HepG2 (cell line): ENCODE data around the gene ZNF276. TPM values are rescaled to one million over a fixed set of nuclear protein-coding genes. Genes with fewer than 3 reads are reported as not detected.

ENCODE experiments used
- ATAC-seq: fragments of 200-7000 bp; cut with Tn5 transposase; 3 replicates; pipeline ENCODE4 v1.9.1; 2020; ENCODE audit warnings: mild to moderate bottlenecking, moderate library complexity
- BruUV-seq: library from RNA; stranded (reverse); fragments of 400-500 nt; replicated peaks from 2 replicates; lab custom pipeline; 2021; lab: Mats Ljungman, UMichigan
- CTCF ChIA-PET: fragments of 300-600 bp; formaldehyde crosslinking; extraction: SDS; loops from one replicate; lab custom pipeline; 2021; ENCODE audit warnings: low total read pairs, inconsistent platforms, low intra/inter-chr PET ratio; lab: Yijun Ruan, JAX
- POLR2A ChIA-PET: fragments of 350-600 bp; sonication (Branson Sonifier 250); formaldehyde crosslinking; loops from one replicate; lab custom pipeline; 2020; ENCODE audit warnings: antibody characterized with exemption, inconsistent platforms; lab: Yijun Ruan, JAX
- DNase-seq: peaks from one replicate; pipeline ENCODE4 v3.0.0-alpha.2; 2015; ENCODE audit warnings: low spot score
- FAIRE-seq: peaks from 3 replicates; lab custom pipeline; 2011; peaks lifted over from hg19 to GRCh38; lab: Jason Lieb, UNC
- H2AFZ ChIP-seq: one replicate; pipeline ENCODE4 v1.6.1; 2011; ENCODE audit warnings: low read length, inconsistent platforms
- H3K27ac ChIP-seq: fragments of 300-600 bp; 3 replicates; pipeline ENCODE4 v1.8.0; 2011; ENCODE audit warnings: mixed run types, mild to moderate bottlenecking, mixed read lengths, low read length, inconsistent platforms; ENCODE audit not compliant: insufficient read depth; ENCODE audit errors: extremely low read length
- H3K27me3 ChIP-seq, 2 experiments: fragments of 200-600 bp in 1 of 2; 2 replicates in 1 of 2; 3 replicates in 1 of 2; pipeline versions ENCODE4 v1.6.0 to v1.8.0; 2011; ENCODE audit warnings: low read length in 2 of 2, mild to moderate bottlenecking in 2 of 2, moderate library complexity in 2 of 2, inconsistent platforms in 1 of 2; ENCODE audit not compliant: insufficient read depth in 2 of 2, control insufficient read depth in 1 of 2
- H3K36me3 ChIP-seq, 2 experiments: fragments of 200-600 bp in 1 of 2; replicated peaks in 1 of 2; 2 replicates in 1 of 2; 3 replicates in 1 of 2; pipeline versions ENCODE4 v1.5.1 to v1.8.0; 2011; ENCODE audit warnings: low read length in 2 of 2, inconsistent platforms in 1 of 2; ENCODE audit not compliant: insufficient read depth in 2 of 2, control insufficient read depth in 1 of 2
- H3K4me1 ChIP-seq: 2 replicates; pipeline ENCODE4 v1.5.1; 2012; ENCODE audit warnings: low read length, inconsistent platforms; ENCODE audit not compliant: insufficient read depth
- H3K4me2 ChIP-seq: 2 replicates; pipeline ENCODE4 v1.6.0; 2011; ENCODE audit warnings: low read depth, low read length, inconsistent platforms
- H3K4me3 ChIP-seq, 3 experiments: fragments of 200-600 bp in 1 of 3; sonication (generic), shearing (Covaris generic) in 1 of 3; replicated peaks in 1 of 3; 2 replicates each; pipeline ENCODE4 v1.5.1; 2011 to 2016; ENCODE audit warnings: low read length in 3 of 3, inconsistent platforms in 2 of 3, low read depth in 2 of 3, mild to moderate bottlenecking in 2 of 3, control low read depth in 1 of 3, mixed read lengths in 1 of 3; ENCODE audit not compliant: insufficient read depth in 1 of 3
- H3K79me2 ChIP-seq: one replicate; pipeline ENCODE4 v1.6.1; 2011; ENCODE audit warnings: low read length, inconsistent platforms; ENCODE audit not compliant: insufficient read depth
- H3K9ac ChIP-seq: 2 replicates; pipeline ENCODE4 v1.6.0; 2011; ENCODE audit warnings: mild to moderate bottlenecking, low read depth, low read length, inconsistent platforms; ENCODE audit not compliant: insufficient read depth
- H3K9me3 ChIP-seq: 2 replicates; pipeline ENCODE4 v1.5.1; 2012; ENCODE audit warnings: mild to moderate bottlenecking, low read length
- H4K20me1 ChIP-seq: 2 replicates; pipeline ENCODE4 v1.6.0; 2011; ENCODE audit warnings: inconsistent platforms, mild to moderate bottlenecking, low read length, moderate library complexity; ENCODE audit not compliant: insufficient read depth
- ESRRA ChIP-seq: sonication (generic); formaldehyde crosslinking; IDR thresholded peaks from 2 replicates; pipeline ENCODE4 v1.5.1; 2020; ENCODE audit warnings: mild to moderate bottlenecking, low read depth, missing genetic modification reagents
- ETV5 ChIP-seq: IDR thresholded peaks from 2 replicates; pipeline ENCODE4 v1.6.1; 2018; ENCODE audit warnings: missing biosample characterization, missing genetic modification reagents, inconsistent platforms, borderline replicate concordance
- GABPB1 ChIP-seq: IDR thresholded peaks from 2 replicates; pipeline ENCODE4 v1.6.1; 2016; ENCODE audit warnings: mild to moderate bottlenecking, missing genetic modification reagents, moderate library complexity, missing compliant biosample characterization
- HOXA3 ChIP-seq: sonication (generic); formaldehyde crosslinking; IDR thresholded peaks from 2 replicates; pipeline ENCODE4 v1.5.0; 2020; ENCODE audit warnings: missing genetic modification reagents
- IRX3 ChIP-seq: sonication (generic); formaldehyde crosslinking; IDR thresholded peaks from 2 replicates; pipeline ENCODE4 v1.8.1; 2023; ENCODE audit warnings: mild to moderate bottlenecking, low read depth, missing genetic modification reagents, borderline replicate concordance
- NCOA2 ChIP-seq: sonication (generic); formaldehyde crosslinking; IDR thresholded peaks from 2 replicates; pipeline ENCODE4 v1.8.0; 2022; ENCODE audit warnings: inconsistent platforms
- RBAK ChIP-seq: sonication (generic); formaldehyde crosslinking; IDR thresholded peaks from 2 replicates; pipeline ENCODE4 v1.5.1; 2020; ENCODE audit warnings: mild to moderate bottlenecking, missing genetic modification reagents
- SPEN ChIP-seq: sonication (generic); formaldehyde crosslinking; IDR thresholded peaks from 2 replicates; pipeline ENCODE4 v1.5.1; 2020; ENCODE audit warnings: low read depth, mild to moderate bottlenecking, missing genetic modification reagents
- U2AF1 ChIP-seq: fragments of 200-400 bp; formaldehyde crosslinking; optimal IDR thresholded peaks from 2 replicates; pipeline ENCODE3; 2017; ENCODE audit warnings: mild to moderate bottlenecking, low read depth, low read length
- ZBTB33 ChIP-seq: sonication (generic); formaldehyde crosslinking; IDR thresholded peaks from 2 replicates; pipeline ENCODE4 v1.4.0; 2020; ENCODE audit warnings: missing genetic modification reagents
- ZBTB7A ChIP-seq: sonication (generic); formaldehyde crosslinking; IDR thresholded peaks from 2 replicates; pipeline ENCODE4 v1.8.0; 2022; ENCODE audit warnings: mild to moderate bottlenecking, missing genetic modification reagents
- ZFP36L1 ChIP-seq: sonication (generic); formaldehyde crosslinking; IDR thresholded peaks from 2 replicates; pipeline ENCODE4 v1.8.0; 2022; ENCODE audit warnings: mild to moderate bottlenecking, missing genetic modification reagents, moderate library complexity
- ZNF251 ChIP-seq: sonication (generic); formaldehyde crosslinking; IDR thresholded peaks from 2 replicates; pipeline ENCODE4 v1.9.0; 2021; ENCODE audit warnings: mild to moderate bottlenecking, missing genetic modification reagents
- ZNF446 ChIP-seq: sonication (generic); formaldehyde crosslinking; IDR thresholded peaks from 2 replicates; pipeline ENCODE4 v1.5.0; 2020; ENCODE audit warnings: mild to moderate bottlenecking, missing genetic modification reagents
- ZNF660 ChIP-seq: sonication (generic); formaldehyde crosslinking; IDR thresholded peaks from 2 replicates; pipeline ENCODE4 v1.5.1; 2020; ENCODE audit warnings: mild to moderate bottlenecking, low read depth, missing genetic modification reagents, borderline replicate concordance
- ZNF724P ChIP-seq: sonication (generic); formaldehyde crosslinking; IDR thresholded peaks from 2 replicates; pipeline ENCODE4 v1.8.0; 2022; ENCODE audit warnings: missing genetic modification reagents, borderline replicate concordance
- ZSCAN30 ChIP-seq: sonication (generic); formaldehyde crosslinking; IDR thresholded peaks from 2 replicates; pipeline ENCODE4 v1.5.0; 2020; ENCODE audit warnings: mild to moderate bottlenecking, missing genetic modification reagents
- WGBS: methylation state at CpG from one replicate; pipeline ENCODE4 v1.1.6; 2017; ENCODE audit warnings: low lambda C conversion rate; 5-methylcytosine and 5-hydroxymethylcytosine counted together
- in situ Hi-C: cut with HindIII; loops from 2 replicates; pipeline ENCODE4 v1.10.0; 2017; ENCODE audit warnings: low pct_unique_long_range_greater_than_20kb; ENCODE audit not compliant: extremely low pct_ligation_motif_present
- intact Hi-C: fragments of 100-400 bp; cut with micrococcal nuclease; formaldehyde crosslinking; loops from one replicate; pipeline ENCODE4 v1.10.0; 2022; ENCODE audit not compliant: unreplicated experiment
- polyA plus RNA-seq, 8 experiments: library from polyadenylated mRNA; depleted of rRNA in 3 of 8; stranded (reverse) in 7 of 8; unstranded in 1 of 8; fragments of >200 nt; fragmentation: Illumina TruSeq in 4 of 8; extraction: Trizol in 4 of 8; gene quantifications; 2 replicates each; pipeline versions ENCODE4 v1.2.1 to v1.2.3, GENCODE V29; 2011 to 2016; ENCODE audit warnings: low read depth in 4 of 8, missing spikeins in 1 of 8, mixed read lengths in 1 of 8; ENCODE audit not compliant: insufficient read depth in 1 of 8
- total RNA-seq, 5 experiments: library from RNA; depleted of rRNA; stranded (reverse); fragments of >200 nt; fragmentation: Illumina TruSeq; extraction: Trizol; gene quantifications; 2 replicates each; pipeline ENCODE4 v1.2.3, GENCODE V29; 2016; ENCODE audit warnings: low read depth in 1 of 5
- TF ChIP-seq, protein P1 (sequence below): sonication (generic); formaldehyde crosslinking; IDR thresholded peaks from 2 replicates; pipeline ENCODE4 v1.8.0; 2022; ENCODE audit warnings: missing genetic modification reagents, mild to moderate bottlenecking, moderate library complexity, borderline replicate concordance
- TF ChIP-seq, protein P2 (sequence below): sonication (generic); formaldehyde crosslinking; IDR thresholded peaks from 2 replicates; pipeline ENCODE4 v1.5.0; 2020; ENCODE audit warnings: missing genetic modification reagents

The ZNF276 gene
- total and polyA plus RNA-seq, 2 of the 13 experiments (the other 11 are each of a cell fraction or from before 2014, with no cell fraction given), result 17.7 to 18.0 TPM

DNA sequence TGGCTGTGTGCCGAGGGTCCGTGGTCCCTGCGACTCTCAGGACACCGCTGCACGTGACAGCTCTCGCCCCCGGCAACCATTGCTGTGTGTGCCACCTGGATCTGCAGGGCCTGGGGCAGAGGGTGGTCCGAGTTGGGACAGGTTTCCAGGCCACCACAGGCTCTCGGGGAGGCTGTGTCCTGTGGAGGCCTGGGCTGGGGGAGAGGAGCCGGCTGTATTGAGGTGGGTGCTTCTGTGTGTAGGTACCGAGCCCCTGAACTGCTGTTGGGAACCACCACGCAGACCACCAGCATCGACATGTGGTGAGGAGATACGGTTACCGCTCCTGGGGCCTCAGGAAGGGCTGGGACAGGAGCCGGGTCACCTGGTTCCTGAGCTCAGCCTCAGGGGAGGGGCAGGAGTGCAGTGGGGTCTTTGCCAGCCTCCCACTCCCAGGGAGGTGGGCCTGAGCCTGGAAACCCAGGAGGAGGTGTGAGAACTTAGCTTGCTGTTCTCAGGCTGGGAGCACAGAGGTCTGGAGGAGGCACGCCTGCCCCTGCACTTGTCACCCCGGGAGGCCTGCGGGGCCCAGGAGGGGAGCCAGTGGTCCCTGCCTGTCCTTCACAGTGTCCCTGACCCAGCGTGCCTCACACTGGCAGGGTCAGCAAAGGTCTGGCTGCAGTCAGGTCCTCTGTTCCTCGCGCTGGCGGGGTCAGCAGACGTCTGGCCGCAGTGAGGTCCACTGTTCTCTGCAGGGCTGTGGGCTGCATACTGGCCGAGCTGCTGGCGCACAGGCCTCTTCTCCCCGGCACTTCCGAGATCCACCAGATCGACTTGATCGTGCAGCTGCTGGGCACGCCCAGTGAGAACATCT lies 27.2 kb upstream of the ZNF276 start:
- in situ Hi-C loops, result no loop called here
- peak; percentile 49 for ATAC-seq
- no peaks in the 10 kb centered on the region for H3K27me3 ChIP-seq
- peak; percentile 43 for FAIRE-seq
- whole genome bisulfite sequencing, result 66% methylated on average over 16 of the region's 32 CpGs
- H3K27ac ChIP-seq, result peak overlapping the region; percentile 30
- peaks cover under 1% of the 10 kb centered on the region for H3K79me2 ChIP-seq
- no peaks in the 10 kb centered on the region for H3K9me3 ChIP-seq
- ChIA-PET POLR2A (interaction anchor here (0.7 to 1.8 kb wide), 5 partner anchors 9 to 225 kb away, joined by 3 to 8 read pairs (median 5); partner anchors contain the start of genes MC1R and TCF25), CTCF (no interaction called here)
- peak; percentile 32 for DNase-seq
- H3K4me2 ChIP-seq, result peak overlapping the region; percentile 56
- H3K4me3 ChIP-seq, result peak overlapping the region in 2 of 3 experiments; percentile 17 to 18; a peak in 3 of 6 replicates
- peaks cover 5 to 12% of the 10 kb centered on the region in 2 experiments; a peak in 2 of 5 replicates for H3K36me3 ChIP-seq
- BruUV-seq, result no TSS peak
- H4K20me1 ChIP-seq, result no peaks in the 10 kb centered on the region
- peak overlapping the region; percentile 29; the same call in 1 of the 2 replicates for H3K9ac ChIP-seq
- H2AFZ ChIP-seq, result no peak overlapping the region
- intact Hi-C loops, result no loop called here
- H3K4me1 ChIP-seq, result peaks cover 71% of the 10 kb centered on the region
- TF ChIP-seq ESRRA (CRISPR knock-in tag) (peak; percentile 97), ZBTB33 (peak; percentile 95), ZNF724P (CRISPR knock-in tag) (peak; percentile 50; the same call in 1 of the 2 replicates), HOXA3 (CRISPR knock-in tag) (peak; percentile 50), ZNF446 (CRISPR knock-in tag) (peak; percentile 13; the same call in 1 of the 2 replicates), SPEN (peak; percentile 85), GABPB1 (CRISPR knock-in tag) (no peak; the same call in 1 of the 2 replicates), ETV5 (peak; percentile 22; the same call in 1 of the 2 replicates), ZSCAN30 (CRISPR knock-in tag) (no peak), IRX3 (CRISPR knock-in tag) (0 out of 2 replicates have a peak, but pooled peaks have one; percentile 37), ZFP36L1 (CRISPR knock-in tag) (no peak), U2AF1 (no peak), NCOA2 (CRISPR knock-in tag) (peak; percentile 65), ZBTB7A (CRISPR knock-in tag) (peak; percentile 93; the same call in 1 of the 2 replicates), ZNF660 (peak; percentile 40; the same call in 1 of the 2 replicates), ZNF251 (CRISPR knock-in tag) (0 out of 2 replicates have a peak, but pooled peaks have one; percentile 0), RBAK (CRISPR knock-in tag) (peak; percentile 54; the same call in 1 of the 2 replicates)
- TF ChIP-seq, protein P1, sequence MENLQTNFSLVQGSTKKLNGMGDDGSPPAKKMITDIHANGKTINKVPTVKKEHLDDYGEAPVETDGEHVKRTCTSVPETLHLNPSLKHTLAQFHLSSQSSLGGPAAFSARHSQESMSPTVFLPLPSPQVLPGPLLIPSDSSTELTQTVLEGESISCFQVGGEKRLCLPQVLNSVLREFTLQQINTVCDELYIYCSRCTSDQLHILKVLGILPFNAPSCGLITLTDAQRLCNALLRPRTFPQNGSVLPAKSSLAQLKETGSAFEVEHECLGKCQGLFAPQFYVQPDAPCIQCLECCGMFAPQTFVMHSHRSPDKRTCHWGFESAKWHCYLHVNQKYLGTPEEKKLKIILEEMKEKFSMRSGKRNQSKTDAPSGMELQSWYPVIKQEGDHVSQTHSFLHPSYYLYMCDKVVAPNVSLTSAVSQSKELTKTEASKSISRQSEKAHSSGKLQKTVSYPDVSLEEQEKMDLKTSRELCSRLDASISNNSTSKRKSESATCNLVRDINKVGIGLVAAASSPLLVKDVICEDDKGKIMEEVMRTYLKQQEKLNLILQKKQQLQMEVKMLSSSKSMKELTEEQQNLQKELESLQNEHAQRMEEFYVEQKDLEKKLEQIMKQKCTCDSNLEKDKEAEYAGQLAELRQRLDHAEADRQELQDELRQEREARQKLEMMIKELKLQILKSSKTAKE (CRISPR knock-in tag), result peak; percentile 98
- TF ChIP-seq, protein P2, sequence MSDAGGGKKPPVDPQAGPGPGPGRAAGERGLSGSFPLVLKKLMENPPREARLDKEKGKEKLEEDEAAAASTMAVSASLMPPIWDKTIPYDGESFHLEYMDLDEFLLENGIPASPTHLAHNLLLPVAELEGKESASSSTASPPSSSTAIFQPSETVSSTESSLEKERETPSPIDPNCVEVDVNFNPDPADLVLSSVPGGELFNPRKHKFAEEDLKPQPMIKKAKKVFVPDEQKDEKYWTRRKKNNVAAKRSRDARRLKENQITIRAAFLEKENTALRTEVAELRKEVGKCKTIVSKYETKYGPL, result no peak
